GM20000 (cell line): ENCODE data around the gene IRX2.

Experiments
- DNase-seq: peaks from one replicate; pipeline ENCODE4 v3.0.0; 2012; ENCODE audit warnings: low spot score
- CTCF ChIP-seq: IDR thresholded peaks from 2 replicates; pipeline ENCODE4 v1.5.1; 2012; ENCODE audit warnings: mild to moderate bottlenecking, control low read depth; ENCODE audit errors: extremely low read depth, missing control alignments

IRX2 gene

DNA sequence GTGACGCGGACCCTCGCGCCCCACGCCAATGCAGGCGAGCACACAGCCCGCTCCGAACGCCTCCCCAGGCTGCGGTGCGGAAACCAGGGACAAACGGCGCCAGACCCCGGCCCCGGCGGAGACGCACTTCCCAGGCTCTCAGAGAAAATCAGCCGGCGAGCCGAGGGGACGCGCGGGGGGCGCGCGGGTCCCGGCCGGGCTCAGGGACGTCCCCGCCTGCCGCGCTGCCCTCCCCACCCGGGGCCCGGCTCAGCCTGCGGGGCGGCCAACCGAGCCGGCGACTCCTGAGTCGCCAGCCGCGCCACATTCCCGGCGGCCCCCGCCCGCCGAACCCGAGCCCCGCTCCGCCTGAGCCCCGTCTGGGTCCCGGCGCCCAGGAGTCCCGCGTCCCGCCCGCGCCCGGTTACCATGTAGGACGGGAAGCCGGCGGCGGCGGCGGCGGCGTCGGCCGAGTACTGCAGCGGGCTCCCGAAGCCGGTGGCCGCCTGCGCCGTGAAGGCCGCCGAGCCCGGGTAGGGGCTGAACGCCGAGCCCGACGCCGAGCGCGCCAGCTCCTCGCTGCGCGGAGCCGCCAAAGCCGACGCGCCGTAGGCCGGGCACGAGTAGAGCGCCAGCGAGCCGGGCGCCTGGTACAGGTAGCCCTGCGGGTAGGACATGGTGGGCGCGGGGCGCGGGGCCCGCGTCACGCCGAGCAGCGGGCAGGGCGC is 566 bp downstream of the IRX2 start:
- TF ChIP-seq CTCF = no peak
- DNase-seq = no peak

DNA sequence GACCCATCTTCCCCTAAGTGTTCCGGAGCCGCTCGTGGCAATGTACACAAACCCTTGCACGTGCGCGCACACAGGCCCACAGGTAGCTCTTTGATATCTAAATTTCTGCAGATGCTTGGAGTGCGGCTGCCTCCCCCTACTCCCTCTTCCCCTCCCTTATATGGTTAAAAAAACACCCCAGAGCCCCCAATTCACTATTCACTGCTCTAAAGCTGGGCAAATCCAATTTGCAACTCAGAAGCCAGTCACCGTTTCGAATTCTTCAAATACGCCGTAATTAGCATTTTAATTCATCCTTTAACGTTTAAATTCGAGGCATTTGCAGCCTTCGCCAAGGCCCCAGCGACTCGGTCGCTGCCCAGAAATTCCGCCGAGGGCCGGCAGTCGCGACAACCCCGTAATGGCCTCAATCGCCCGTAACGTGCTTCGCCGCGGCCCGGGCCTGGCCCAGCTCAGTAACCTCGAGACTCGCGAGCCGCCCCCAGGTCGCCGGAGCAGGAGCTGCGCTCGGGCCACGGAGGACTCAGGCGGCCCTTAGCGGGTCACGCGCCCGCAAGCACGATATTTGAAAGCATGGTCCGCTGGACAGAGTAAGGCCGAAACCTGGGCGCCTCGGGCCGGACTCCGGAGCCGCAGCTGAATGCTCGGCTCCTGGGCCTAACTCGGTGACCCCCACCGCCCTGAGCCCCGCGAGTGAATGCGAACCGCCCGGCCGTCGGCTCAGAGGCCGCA is 1.3 kb downstream of the IRX2 start:
- DNase-seq = no peak
- no peak for TF ChIP-seq CTCF

- no peak for TF ChIP-seq CTCF
- no peak for DNase-seq
Measured at GRCh38 chr5:2749514-2750025, 1.9 kb downstream of the IRX2 start.

- no peak for DNase-seq
- no peak for TF ChIP-seq CTCF
Measured at GRCh38 chr5:2748861-2749513, 2.5 kb downstream of the IRX2 start.

DNA sequence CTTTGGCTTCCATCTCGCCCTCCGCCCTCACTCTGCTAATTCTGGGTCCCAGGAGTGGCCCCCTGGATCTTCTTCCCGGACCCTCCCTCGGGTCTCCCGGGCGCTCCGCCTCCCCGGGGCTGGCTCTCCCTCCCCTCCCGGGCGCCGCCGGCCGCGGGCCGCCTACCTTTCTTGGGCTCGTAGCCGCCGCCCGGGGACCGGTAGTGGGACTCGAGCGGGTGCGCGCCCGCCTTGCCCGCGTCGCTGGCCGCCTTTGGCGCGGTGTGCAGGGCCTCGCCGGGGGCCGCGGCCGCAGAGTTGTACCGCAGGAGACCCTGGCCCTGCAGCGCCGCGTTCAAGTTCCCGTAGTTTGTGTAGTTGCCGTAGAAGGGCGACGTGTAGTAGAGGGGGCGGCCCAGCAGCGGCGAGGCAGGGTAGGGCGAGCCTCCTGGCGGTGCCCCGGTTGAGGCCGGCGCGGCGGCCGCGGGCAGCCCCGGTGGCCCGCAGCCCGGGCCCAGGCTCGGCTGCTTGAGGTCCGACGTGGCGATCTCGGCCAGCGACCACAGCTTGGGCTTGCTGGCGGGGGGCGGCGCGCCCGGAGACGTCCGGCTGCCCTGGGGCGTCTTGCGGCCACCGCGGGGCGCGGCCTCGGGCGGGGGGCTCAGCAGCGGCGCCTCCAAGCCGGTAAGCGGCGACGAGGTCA is 3.2 kb downstream of the IRX2 start:
- TF ChIP-seq CTCF = no peak
- DNase-seq = no peak

DNA sequence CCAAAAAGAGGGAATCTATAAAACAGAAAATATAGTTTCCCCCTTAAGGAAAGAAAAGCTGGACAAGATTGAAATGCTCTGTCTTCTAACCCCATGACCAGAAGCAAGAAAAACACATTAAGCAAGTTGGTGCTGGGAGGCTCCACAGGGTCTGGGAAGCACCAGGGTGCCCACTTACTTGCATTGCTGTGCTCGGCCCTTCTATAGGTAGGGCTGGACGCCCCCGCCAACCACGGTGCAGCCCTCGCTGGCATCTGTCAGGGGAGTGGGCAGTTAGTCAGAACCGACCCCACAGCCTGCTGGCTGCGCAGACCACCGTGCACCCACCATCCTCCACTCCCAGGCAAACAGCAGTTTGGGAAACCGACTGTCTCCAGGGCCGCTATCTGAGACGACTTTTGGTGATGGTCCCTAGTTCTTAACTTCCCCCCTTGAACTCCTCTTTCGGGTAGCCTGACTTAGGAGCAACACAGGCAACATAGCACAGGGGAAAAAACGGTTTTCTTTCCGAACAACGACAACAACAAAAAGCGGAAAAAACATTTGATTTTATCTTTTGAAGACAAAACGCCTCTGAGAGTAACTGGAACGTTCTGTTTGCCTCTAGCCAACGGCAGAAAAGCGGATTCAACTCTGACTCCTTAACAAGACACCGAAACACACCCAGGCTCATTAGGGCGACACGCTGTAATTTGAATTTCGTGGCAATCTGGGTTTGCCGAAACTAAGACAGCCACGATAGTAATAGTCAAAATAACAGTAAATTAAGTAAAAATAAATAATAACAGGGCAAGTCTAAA is 3.9 kb downstream of the IRX2 start:
- TF ChIP-seq CTCF = no peak
- DNase-seq = no peak
